ENCODE data around the gene CALM1.
"Not testable (repeated sequence)": the region's sequence is repeated elsewhere in the genome, so short reads cannot be mapped to it uniquely, and the experiment has no call there.

Gene CALM1

DNA sequence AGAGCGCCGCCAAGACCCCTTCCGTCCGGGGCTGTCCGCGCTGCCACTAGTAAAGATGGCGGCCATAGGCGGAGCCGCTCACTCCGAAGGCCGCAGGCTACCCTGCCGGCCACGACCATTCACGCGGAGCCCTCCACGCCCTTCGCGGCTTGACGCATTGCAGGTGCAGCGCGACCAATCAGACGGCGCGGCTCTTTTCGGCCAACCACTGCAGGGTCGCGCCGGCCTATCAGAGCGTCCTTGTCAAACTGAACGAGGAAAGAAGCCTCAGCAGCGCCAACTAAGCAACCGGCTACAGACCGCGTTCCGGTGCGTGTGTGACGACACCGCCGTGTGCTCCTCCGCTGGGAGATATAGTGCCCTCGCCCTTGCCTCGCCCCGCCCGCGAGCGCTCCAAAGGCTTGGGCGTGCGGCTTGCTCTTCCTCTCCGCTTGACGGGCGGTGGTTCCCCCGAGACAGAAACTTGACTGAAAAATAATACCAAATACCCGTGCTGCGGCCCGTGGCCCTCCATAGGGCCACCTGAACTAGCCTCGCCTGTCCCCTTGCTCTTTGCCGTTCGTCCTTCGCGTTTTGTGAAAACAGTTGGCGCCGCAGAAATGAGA is 13.6 kb upstream of the CALM1 start:
- peak; percentile 96 for DNase-seq (ENCODE audit: low read depth in 2 of 2)

DNA sequence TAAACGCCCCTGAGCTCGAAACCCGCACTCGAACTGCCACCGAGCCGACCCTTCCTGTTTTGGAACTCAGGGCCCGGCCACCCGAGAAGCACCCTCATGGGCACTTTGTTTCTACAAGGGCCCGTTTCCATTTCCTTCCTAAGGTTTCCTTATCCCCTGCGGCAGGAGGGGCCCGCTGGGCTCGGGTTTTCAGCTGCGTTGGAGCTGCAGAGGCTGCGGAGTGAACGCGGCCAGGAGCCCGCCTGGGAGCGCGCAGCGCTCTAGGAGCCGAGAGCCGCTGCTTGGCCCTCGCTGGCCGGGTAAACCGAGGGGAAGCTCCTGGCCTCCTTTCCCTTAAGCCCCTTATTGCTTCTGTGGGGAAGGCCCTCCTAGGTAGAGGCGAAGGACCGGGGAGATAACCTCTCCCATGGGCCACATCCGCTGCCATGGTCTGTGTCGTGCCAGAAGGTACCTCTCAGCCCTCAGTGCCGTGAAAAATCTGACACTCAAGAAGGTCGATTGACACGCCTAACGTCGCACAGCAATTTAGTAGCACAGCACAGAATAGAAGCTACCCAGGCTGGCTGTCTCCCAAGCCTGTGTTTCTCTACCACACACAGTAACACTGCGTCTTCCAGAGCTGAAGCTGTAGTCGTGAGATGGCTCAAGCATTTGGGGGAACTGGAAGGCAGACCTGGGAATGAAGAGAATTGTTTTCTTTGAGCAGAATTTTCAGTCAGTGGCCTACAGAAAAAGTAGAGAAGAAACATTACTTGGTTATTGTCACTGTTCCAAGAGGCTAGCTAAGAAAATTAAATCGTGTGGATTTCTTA is 12.9 kb upstream of the CALM1 start:
- peak in 1 of 2 donors; percentile 28 for DNase-seq (ENCODE audit: low read depth in 2 of 2)

DNA sequence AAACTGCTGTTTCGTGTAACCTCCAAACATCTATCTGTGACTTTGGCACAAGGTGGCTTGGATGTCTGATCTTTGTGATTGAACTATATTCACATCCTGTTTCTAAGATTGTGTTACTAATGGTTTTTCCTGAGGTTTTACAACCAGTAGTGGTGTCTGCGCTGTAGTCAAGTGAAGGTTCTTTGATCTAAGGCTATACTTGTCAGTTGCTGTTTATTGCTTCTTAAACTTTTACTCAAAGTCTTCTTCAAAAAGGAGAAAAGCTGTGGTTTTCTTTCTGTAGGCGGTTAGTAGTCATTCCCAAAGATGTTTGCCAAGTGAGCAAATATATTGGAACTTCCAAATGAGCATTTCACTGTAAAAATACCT is 12.3 kb upstream of the CALM1 start:
- DNase-seq (ENCODE audit: low read depth in 2 of 2), result no peak

DNA sequence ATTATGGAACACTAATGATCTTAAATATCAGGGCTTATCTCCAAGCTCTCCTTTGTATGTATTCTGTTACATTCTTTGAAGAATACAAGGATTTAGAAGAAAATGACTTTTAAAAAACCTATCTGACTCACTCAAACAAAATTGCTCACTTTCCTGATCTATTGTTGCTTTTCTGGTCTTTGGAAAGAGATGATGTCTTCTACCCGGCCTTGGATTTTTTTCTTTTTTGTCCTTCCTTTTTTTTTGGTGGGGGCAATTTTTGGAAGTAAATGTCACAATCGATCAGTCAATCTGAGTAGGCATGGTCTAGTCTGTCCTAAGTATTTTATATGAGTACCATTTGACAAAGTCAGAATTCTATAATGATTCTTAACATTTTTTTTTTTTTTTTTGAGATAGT is 10.5 kb upstream of the CALM1 start:
- DNase-seq (ENCODE audit: low read depth in 2 of 2), result no peak

DNA sequence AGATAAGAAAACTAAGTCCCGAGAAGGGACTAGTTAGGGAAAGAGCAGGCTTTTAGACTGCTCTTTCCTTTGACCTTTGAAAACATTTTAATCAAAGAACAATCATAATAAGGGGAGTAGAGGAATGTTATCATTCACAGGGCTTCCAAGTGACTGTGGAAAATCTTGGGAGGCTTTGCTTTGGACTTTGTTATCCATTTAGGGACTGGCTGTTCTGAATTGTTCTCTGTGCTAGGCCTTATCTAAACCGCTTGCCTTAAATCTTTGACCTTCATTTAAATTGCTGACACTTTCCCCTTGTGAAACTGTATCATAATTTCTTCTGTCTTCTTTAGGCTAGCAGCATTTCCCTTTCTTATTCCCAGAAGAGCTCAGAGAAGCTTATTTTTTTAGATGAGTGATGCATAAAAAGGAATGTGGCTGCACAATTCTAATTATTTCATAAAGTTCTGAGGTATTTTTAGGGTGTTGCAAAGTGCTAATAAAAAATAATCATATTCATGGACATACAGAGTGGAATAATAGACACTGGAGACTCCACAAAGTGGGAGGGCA is 9.5 kb upstream of the CALM1 start:
- no peak for DNase-seq (ENCODE audit: low read depth in 2 of 2)

DNA sequence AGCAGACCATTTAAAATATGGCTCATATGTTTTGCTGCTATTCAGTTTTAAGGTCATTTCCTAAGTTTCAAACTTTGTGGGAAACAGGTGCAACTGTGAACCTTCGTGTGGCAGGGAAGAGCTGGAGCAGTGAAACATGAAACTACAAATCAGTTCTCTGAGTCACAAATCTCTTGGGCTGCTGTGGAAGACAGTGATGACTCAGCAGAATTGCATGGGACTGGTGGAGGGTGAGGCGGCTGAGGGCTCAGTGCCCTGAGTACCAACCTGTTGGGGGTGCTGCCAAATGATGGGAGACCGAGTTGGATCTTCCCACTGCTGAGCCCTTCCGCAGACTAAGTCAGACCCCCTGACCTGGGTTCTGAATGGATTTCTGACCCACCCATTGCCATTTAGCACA is 8.4 kb upstream of the CALM1 start:
- no peak for DNase-seq (ENCODE audit: low read depth in 2 of 2)

DNA sequence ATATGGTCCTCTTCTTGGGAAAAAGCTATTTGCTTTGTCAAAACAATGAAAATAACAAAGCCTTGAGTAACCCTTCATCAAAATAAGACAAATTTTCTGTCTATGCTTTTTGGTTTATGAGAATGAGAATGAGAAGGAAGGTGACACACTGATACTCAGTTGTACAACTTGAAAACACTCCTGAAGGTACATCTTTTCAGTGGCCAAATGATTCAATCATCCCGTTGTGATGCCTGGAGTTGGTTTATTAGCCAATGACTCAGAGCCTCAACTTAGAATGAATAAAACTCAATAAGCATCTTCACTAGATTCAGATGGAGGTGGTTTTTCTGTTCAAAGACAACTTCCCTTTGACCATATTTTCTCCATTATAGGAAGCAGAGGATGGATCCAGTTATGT is 7.8 kb upstream of the CALM1 start:
- DNase-seq (ENCODE audit: low read depth in 2 of 2), result no peak

DNA sequence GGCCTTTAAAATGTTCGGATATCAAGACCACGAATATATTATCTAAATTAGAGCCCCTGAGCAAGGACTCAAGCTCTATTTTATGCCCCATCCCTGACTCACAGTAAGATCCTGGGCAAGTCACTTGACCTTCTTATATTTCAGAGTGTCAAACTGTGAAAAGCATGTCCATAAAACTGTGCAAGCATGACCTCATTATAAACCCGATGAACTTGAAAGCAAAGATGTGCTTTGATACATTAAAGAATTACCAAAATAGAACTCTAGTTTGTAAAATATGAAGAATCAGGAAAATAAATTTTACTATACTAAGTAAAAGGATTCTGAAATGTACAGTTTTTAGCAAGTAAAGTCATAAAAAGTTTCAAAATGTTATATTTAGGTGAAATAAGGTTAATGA is 2.9 kb upstream of the CALM1 start:
- DNase-seq (ENCODE audit: low read depth in 2 of 2), result no peak

DNA sequence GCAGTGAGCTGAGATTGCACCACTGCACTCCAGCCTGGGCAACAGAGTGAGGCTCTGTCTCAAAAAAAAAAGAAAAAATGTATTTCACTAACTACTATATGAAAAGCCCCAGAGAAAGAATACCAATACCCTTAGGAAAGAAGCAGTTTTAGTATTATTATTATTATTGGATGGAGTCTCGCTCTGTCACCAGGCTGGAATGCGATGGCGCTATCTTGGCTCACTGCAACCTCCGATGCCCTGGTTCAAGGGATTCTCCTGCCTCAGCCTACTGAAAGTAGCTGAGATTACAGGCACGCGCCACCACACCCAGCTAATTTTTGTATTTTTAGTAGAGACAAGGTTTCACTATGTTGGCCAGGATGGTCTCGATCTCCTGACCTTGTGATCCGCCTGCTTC is 2.0 kb upstream of the CALM1 start:
- not testable (repeated sequence) for DNase-seq (ENCODE audit: low read depth in 2 of 2)

DNA sequence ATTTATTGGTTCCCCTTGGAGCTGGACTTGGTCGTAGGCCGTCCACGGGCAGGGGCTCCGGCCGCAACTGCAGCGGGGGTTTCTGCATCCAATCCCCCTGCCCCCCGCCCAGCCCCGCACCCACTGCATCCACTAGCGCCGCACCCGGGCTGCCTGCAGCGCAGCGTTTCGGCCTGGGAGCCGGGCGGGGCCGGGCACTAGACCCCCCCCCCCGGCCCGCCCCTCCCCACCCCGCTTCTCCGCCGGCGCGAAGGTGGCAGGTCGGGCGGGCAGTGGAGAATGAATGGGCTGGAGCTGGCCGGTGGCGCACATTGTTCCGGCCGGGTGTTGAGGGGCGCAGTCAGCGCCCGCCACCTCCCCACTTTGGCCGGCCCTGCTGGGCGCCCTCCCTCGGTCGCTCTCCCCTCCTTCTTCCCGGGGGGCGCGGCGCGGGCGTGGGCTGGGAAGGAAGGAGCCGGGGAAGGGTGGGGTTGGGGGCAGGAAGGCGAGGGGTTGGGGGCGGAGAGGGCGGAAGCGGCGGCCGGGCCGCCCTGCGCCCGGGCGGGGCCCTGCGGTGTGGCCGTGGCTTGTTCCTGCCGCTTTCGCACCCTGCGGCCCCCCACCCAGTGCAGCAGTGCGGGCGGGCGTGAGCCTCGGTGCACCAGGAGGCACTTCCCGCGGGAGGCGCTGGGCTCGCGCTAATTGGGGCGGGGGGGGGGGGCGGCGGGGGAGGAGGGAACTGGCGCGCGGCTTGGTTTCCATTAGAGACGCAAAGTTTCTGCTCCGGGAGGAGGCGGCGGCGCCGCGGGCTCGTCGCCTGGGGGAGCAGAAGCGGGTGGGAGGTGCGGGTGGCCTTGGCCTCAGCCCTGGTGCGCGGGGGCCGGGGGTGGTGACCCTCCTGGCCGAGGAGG is 841 bp downstream of the CALM1 start:
- DNase-seq (ENCODE audit: low read depth in 2 of 2), result peak; percentile 39 to 53

DNA sequence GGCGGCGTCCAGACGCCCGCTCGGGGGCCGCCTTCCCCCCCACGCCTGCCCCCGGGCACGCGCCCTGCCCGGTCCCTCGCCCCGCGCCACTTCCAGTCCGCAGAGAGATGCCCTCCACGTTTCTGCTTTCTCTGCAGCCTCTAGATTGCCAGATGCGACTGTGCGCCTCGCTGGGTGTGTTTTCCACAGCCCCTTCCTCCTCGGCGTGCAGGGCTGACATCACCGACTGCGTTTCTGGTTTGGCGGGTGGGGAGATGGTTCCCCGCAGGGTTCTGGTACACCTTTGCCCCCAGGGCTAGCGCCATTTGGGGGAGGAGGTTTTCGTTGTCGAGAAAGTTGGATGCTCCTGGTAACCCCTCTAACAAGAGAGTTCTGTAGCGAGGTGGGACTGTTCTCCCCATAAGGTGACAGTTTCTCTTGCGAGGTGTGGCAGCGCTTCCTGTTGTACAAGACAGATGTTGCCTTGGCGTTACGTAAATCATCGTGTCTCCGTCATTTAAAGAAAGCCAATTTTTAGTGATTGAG is 1.5 kb downstream of the CALM1 start:
- peak in 1 of 2 donors; percentile 33 for DNase-seq (ENCODE audit: low read depth in 2 of 2)

DNA sequence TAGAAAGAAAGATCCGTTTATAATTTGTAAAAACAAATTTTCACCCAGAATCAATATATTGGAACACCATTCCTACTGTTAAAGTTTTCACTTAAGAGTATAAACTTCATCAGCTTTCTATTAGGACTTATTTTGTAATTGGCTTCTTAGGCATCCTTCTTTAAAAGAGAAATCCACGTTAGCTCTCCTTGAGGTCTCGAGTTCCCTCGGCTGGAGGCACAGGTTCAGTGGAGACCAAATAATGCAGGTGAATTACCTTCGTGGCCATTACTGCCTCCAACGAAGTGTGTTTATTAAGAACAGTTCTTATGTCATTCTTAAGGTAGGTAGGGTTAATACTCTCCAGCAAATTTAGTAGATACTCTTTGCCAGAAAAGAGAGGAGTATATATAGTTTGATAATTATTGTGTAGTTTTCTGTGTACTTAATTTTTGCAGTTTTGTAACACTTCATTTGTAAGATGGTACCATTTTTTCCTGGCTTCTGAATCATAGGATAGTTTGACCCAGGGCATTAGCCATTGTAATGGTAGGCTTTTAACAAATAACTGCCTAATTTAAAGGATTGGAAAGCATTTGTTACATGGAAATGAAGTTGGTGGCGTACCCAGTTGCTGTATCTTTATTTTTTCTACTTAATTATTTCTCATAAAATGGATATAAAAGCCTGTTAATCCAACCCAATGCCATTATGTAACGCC is 2.2 kb downstream of the CALM1 start:
- no peak for DNase-seq (ENCODE audit: low read depth in 2 of 2)

DNA sequence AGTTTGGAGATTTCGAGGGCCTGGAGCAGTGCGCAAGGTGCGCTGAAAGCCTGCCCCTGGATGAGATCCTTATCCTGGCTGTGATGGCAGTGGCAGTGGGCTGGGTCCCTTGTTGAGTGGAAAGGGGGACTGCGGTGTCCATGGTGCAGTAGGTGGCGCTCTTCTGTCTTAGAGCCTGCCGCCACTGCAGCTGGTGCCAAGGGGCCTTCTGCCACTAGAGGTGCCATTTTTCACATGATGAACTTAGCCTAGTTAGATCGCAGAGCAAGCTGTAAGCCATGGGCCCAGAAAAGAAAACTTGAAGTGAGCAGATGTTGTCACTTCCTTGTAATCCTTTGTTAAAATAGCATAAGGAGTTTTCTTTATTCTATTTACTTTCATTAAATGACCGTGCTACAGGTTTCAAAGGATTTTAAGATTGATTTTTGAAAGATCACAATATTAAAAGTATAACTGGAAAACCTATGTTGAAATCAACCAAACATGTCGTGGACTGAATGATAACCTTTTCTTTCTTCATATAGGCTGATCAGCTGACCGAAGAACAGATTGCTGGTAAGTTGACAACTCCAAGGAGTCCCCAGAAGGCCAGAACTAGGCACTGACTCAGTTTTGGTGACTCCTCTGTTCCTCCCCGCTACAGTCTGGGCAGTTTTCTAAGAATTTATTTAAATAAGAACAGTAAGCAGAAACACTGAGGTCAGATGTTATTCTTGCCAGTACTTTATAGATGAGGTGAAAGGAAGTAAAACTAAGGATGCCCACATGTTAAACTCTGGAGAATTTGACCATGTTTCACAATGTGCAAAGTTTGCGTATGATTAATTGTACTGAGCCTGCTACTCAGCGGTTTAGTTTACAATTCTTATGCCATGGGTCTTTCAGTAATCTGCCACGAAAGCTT is 3.0 kb downstream of the CALM1 start:
- DNase-seq (ENCODE audit: low read depth in 2 of 2), result peak; percentile 58 to 77

DNA sequence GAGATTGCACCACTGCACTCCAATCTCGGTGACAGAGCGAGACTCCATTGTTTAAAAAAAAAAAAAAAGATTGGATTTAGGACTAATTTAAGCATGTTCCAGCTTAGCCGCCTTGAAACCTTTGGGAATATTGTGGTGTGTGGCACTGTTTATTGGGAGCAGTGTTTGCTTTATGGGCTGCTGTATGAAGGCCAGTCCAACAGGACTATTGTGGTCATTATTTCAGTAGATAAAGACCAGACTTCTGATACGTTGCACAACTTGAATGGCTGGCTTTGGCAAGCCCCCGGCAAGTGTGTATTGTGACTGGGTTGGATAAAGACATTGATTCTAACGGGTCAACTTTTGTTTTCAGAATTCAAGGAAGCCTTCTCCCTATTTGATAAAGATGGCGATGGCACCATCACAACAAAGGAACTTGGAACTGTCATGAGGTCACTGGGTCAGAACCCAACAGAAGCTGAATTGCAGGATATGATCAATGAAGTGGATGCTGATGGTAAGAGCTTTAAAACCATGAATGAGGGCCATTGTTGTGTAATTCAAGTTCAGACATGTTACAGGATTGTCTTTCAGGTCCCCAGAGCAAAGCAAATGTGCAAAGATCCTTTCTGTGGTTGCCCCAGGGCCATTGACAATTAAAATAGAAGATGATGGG is 4.2 kb downstream of the CALM1 start:
- no peak for DNase-seq (ENCODE audit: low read depth in 2 of 2)

DNA sequence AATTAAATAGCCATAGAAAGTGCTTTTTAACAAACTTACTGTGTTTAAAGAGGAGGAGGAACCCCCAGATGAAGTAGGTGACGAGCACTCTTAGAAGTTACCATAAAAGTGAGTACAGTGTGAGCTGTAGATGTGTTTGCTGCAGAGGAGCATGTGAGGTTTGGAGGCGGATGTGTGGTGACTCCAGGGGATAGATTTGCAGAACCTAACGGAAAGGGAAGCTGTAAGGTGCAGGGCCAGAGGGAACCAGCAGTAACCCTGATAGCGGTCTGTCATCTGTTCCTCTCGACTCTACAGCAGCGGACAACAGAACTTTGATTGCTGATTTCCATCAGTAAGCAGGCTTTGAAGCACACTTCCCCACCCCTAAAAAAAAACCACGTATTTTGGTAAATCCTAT is 5.2 kb downstream of the CALM1 start:
- DNase-seq (ENCODE audit: low read depth in 2 of 2), result no peak

DNA sequence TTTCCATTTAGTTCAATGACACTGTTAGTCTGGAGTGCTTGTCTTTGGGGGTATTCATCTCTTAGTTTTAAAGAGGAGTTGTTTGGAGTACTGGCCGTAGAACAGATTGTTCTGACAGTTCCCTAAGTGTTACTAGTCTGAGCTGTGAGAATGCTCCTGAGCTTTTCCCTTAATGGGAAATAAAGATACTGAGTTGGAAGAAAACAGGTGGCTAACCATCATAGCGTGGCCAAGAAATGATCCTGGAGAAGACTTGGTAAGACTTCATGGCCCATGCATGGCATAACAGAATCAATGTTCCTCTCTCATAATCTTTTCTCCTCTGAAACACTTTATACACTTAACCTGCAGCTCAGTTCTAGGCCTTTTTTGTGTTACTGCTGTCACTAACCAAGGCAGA is 6.2 kb downstream of the CALM1 start:
- DNase-seq (ENCODE audit: low read depth in 2 of 2), result no peak

DNA sequence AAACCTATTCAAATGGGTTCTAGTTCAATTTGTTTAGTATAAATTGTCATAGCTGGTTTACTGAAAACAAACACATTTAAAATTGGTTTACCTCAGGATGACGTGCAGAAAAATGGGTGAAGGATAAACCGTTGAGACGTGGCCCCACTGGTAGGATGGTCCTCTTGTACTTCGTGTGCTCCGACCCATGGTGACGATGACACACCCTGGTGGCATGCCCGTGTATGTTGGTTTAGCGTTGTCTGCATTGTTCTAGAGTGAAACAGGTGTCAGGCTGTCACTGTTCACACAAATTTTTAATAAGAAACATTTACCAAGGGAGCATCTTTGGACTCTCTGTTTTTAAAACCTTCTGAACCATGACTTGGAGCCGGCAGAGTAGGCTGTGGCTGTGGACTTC is 8.3 kb downstream of the CALM1 start:
- DNase-seq (ENCODE audit: low read depth in 2 of 2), result no peak

DNA sequence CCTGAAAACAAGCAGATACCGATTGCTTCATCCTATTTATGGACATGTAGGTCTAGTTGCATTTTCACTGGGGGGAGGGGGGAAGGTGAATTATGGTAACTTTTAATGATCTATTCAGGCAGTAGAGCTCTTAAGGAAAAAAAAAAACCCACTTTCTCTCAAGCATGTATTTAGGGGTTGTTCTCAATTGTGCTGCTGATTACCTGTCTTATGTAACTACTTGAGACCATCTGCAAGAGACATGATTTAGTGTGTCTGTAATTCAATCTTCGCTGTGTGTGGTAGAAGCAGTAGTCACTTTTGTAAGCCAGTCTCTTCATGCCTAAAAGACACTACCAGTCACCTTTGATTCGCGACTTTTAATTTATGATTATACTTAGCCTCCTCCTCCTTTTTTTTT is 8.9 kb downstream of the CALM1 start:
- no peak for DNase-seq (ENCODE audit: low read depth in 2 of 2)

DNA sequence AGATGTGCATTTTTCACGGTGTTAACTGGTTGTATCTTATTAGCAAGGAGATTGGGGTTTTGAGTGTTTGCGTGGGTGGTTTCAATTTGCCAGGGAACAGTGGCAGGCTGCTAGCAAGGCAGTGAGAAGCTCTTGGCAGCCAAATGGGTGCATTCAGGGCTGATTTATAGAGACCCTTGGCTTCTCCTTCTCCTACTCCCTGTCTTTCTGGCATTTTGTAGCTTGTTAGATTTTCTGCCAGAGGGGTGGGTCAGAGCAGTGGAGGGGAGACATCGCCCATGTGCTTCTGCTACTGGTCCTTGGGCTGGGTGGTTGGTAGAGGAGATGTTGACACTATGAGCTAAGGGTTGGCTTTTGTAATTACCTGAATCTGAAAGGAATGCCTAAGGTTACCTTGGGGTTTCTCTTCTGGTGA is 9.6 kb downstream of the CALM1 start:
- no peak for DNase-seq (ENCODE audit: low read depth in 2 of 2)

DNA sequence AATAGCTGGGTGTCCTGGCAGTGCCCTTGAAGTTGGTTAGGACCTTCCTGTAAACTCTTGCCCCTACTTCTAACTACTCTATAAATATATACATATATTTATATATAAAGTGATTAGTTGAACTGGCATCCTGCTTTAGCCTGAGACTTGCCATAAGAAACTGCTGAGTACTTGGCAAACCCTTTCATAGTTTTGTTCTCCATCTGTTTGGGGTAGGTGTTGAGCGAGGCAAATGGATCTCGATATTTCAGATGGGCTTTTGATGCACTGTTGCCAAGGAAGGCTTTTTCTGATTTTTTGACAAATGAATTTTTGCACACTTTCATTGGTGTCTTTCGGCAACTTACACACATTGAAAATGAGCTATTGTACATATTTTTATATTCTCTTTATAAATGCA is 10.4 kb downstream of the CALM1 start:
- DNase-seq (ENCODE audit: low read depth in 2 of 2), result no peak

Measured in stimulated activated CD8-positive, alpha-beta memory T cell treated with anti-CD3 and anti-CD28 coated beads, Interleukin-15, amount 100 ng/mL, for 4 hours (primary cell).